ENCODE results near the gene DOK1.

The DOK1 gene

GRCh38 chr2:74525717-74526648 lies 28.5 kb upstream of the DOK1 start, which contains the start of gene DQX1:
TSS of gene DQX1 (minus strand) at chr2:74526231. CDS start at chr2:74525729, 502 bp downstream.
- DNase-seq (ENCODE audit: low read depth in 2 of 2): no peak

GRCh38 chr2:74526649-74527230 lies 27.8 kb upstream of the DOK1 start:
- no peak for DNase-seq (ENCODE audit: low read depth in 2 of 2)

- DNase-seq (ENCODE audit: low read depth in 2 of 2): no peak
Measured at GRCh38 chr2:74527741-74528140, 26.8 kb upstream of the DOK1 start.

- no peak for DNase-seq (ENCODE audit: low read depth in 2 of 2)
Measured at GRCh38 chr2:74528600-74529356, 25.7 kb upstream of the DOK1 start.

- peak; percentile 76 to 86 for DNase-seq (ENCODE audit: low read depth in 2 of 2)
Measured at GRCh38 chr2:74529357-74530238, 24.9 kb upstream of the DOK1 start, which contains the start of the genes AUP1 and HTRA2. TSS of gene AUP1 (minus strand) at chr2:74529706. CDS start at chr2:74529629, 77 bp downstream. TSS of gene HTRA2 (plus strand) at chr2:74529933. CDS start at chr2:74530007, 74 bp downstream.

DNA sequence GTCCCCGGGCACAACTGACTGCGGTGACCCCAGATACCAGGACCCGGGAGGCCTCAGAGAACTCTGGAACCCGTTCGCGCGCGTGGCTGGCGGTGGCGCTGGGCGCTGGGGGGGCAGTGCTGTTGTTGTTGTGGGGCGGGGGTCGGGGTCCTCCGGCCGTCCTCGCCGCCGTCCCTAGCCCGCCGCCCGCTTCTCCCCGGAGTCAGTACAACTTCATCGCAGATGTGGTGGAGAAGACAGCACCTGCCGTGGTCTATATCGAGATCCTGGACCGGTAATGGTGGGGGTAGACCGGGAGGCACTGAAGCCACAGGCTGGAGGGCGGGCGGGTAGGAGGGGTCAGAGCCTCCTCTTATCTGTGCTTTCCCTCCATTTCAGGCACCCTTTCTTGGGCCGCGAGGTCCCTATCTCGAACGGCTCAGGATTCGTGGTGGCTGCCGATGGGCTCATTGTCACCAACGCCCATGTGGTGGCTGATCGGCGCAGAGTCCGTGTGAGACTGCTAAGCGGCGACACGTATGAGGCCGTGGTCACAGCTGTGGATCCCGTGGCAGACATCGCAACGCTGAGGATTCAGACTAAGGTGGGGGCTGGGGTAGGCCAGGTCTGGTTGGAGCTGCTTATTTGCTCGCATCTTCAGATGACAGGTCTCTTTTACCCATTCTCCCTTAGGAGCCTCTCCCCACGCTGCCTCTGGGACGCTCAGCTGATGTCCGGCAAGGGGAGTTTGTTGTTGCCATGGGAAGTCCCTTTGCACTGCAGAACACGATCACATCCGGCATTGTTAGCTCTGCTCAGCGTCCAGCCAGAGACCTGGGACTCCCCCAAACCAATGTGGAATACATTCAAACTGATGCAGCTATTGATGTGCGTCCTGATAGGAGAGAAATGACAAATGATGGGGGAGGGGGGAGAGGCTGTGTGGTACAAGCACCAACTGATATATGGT lies 24.0 kb upstream of the DOK1 start:
- peak in 1 of 2 donors; percentile 22 for DNase-seq (ENCODE audit: low read depth in 2 of 2)

DNA sequence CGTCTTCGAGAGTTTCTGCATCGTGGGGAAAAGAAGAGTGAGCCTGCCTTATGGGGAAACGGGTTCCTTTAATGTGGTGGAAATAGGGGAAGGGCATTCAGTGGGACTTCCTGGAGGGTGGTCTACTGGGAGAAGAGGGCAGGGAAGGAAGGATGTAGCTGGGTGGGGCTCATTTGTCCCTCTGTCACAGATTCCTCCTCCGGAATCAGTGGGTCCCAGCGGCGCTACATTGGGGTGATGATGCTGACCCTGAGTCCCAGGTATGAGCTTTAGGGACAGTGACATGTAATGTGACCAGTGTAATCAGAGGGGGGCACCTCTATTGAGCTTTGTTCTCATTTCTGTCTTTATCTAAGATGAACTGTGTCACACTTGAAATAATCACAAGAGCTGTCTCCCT lies 22.9 kb upstream of the DOK1 start:
- DNase-seq (ENCODE audit: low read depth in 2 of 2): no peak

GRCh38 chr2:74532222-74532621 lies 22.3 kb upstream of the DOK1 start:
- no peak for DNase-seq (ENCODE audit: low read depth in 2 of 2)

- no peak for DNase-seq (ENCODE audit: low read depth in 2 of 2)
Measured at GRCh38 chr2:74533464-74533863, 21.1 kb upstream of the DOK1 start.

- DNase-seq (ENCODE audit: low read depth in 2 of 2): no peak
Measured at GRCh38 chr2:74534411-74534810, 20.1 kb upstream of the DOK1 start.

- DNase-seq (ENCODE audit: low read depth in 2 of 2): no peak
Measured at GRCh38 chr2:74535440-74535965, 19.0 kb upstream of the DOK1 start.

GRCh38 chr2:74536166-74536950 lies 18.2 kb upstream of the DOK1 start:
- DNase-seq (ENCODE audit: low read depth in 2 of 2): no peak

- DNase-seq (ENCODE audit: low read depth in 2 of 2): no peak
Measured at GRCh38 chr2:74537140-74537539, 17.4 kb upstream of the DOK1 start.

- no peak for DNase-seq (ENCODE audit: low read depth in 2 of 2)
Measured at GRCh38 chr2:74538881-74539339, 15.6 kb upstream of the DOK1 start.

- DNase-seq (ENCODE audit: low read depth in 2 of 2): no peak
Measured at GRCh38 chr2:74540291-74540690, 14.2 kb upstream of the DOK1 start.

DNA sequence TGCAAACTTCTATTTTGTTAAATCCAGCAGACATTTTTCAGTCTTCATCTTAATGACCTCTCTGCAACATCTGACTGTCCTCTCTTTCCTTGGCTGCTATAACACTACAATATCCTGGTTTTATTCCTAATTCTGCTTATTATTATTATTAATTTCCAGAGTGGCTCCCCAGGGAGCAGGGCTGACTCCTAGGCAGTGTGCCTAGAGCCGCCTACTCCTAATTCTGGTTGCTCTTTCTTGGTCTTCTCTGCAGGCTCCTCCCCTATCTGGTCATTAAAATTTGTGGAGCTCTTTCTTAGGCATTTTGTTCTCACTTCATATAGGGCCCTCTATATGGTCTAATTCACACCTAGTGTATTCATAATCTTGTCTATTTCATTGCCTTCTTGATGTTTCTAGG lies 11.5 kb upstream of the DOK1 start:
- no peak for DNase-seq (ENCODE audit: low read depth in 2 of 2)

- no peak for DNase-seq (ENCODE audit: low read depth in 2 of 2)
Measured at GRCh38 chr2:74544634-74545033, 9.9 kb upstream of the DOK1 start.

DNA sequence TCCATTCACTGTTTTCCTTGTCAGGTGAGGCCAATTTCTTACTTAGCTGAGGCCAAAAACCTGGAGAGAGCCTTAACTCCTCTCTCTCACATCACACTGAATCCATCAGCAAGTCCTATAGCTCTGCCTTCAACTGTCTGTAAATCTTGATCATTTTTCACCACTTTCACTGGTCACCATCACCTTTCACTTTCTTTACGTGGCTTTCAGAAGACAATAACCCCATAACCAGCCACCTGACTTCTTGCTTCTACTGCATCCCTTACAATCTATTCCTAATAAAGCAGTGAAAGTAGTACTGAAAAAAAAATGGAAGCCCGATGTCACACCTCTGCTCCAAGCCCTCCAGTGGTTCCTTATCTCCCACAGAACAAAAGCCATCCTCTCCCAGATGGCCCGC lies 8.5 kb upstream of the DOK1 start:
- DNase-seq (ENCODE audit: low read depth in 2 of 2): no peak

All from stimulated activated CD4-positive, alpha-beta T cell treated with anti-CD3 and anti-CD28 coated beads, Interleukin-1b, Interleukin-23, amount 100 ng/mL, for 4 hours (primary cell).